NCI-H1105 (cell line): ENCODE results near the gene BUB1.
"Not testable (repeated sequence)": the region's sequence is repeated elsewhere in the genome, so short reads cannot be mapped to it uniquely, and the experiment has no call there.

Source experiments
- DNase-seq: peaks from one replicate; lab custom pipeline; 2025; lab: John Stamatoyannopoulos, UW

The BUB1 gene

GRCh38 chr2:110677530-110678456, at the start of gene BUB1:
Gene BUB1 (minus strand): TSS chr2:110678063. CDS start chr2:110677995, 68 bp downstream.
- DNase-seq: peak; percentile 93

DNA sequence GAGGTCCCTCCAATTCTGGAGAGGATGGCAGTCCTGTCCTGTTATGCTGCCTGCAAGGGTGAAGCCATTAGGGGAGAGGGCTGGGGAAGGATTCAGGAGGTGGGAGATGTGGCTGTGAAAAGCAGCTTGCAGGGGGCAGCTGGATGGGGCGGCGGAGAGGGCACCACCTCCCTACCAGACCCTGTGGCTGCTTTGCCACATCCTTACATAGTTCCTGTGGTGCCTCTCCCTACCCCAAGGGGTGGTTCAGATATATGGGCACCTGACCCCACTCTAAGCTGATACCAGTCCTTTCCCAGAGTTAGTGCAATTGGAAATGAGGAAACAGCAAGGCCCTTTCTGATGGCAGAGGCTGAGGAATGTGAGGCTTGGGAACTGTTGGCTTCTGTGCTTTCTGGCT, 48.4 kb upstream of the BUB1 start:
- DNase-seq: no peak

DNA sequence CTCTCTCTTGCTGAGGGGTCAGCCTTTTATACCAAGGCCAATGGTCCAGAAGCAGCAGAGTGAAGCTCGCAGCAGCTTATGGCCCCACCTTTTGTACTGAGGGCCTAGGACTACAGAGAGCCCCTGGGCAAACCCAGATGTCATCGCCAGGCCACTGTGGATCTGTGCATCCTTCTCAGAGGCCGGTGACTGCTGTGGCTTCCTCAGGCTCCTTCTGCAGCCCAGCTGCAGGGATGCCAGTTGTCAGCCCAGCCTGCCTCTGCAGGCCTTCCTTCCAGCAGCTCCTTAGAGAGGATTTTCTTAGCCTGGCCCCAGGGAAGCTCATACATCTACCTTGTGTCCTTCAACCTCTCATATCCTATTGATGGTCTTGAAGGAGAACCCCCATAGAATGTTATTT, 48.0 kb upstream of the BUB1 start:
- DNase-seq: no peak

GRCh38 chr2:110725370-110725769, 47.5 kb upstream of the BUB1 start:
- DNase-seq: no peak

DNA sequence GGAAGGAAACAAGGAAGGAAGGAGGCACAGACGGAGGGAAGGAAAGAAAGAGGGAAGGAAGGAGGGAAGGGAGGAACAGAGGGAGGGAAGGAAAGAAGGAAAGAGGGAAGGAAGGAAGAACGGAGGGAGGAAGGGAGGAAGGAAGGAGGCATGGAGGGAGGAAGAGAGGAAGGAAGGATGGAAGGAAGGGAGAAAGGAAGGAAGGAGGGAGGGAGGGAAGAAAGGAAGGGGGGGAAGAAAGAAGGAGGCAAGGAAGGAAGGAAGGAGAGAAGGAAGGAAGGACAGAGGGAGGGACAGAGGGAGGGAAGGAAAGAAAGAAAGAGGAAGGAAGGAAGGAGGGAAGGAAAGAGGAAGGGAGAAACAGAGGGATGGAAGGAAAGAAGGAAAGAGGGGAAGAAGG, 47.0 kb upstream of the BUB1 start:
- no peak for DNase-seq

DNA sequence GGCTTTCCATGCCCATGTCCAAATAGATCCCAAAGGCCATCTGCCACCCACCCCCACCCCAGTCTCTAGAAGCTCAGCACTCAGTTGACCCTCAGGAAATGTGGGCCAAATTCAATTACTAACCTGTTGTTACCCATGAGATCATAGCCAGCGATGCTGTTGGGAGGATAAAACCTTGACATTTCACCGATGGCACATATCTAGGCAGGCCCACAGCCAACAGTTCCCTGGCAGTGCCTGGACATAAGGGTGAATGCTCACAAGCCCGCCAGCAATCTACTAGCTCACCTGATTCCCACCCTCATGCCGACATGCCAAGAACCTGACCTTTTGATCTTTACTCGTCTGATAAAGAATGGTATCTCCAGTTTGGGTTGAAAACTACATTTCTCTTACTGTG, 42.7 kb upstream of the BUB1 start:
- DNase-seq: no peak

GRCh38 chr2:110718990-110719389, 41.1 kb upstream of the BUB1 start:
- no peak for DNase-seq

GRCh38 chr2:110718382-110718781, 40.5 kb upstream of the BUB1 start:
- DNase-seq: no peak

DNA sequence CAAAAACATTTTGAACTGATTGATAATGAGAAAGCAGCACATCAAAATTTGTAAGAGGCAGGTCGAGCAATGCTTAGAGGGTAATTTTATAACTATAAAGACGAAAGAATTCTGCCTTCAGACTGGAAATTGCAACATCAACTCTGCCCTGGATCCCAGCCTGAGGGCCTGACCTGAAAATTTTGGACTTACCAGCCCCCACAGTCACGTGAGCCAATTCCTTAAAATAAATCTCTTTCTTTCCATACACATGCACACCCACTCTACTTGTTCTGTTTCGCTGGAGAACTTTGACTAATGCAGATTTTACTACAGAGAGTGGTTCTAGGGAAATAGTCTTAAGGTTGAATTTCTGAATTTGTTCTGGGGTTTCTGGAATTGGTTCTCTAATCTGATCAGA, 39.9 kb upstream of the BUB1 start:
- no peak for DNase-seq

DNA sequence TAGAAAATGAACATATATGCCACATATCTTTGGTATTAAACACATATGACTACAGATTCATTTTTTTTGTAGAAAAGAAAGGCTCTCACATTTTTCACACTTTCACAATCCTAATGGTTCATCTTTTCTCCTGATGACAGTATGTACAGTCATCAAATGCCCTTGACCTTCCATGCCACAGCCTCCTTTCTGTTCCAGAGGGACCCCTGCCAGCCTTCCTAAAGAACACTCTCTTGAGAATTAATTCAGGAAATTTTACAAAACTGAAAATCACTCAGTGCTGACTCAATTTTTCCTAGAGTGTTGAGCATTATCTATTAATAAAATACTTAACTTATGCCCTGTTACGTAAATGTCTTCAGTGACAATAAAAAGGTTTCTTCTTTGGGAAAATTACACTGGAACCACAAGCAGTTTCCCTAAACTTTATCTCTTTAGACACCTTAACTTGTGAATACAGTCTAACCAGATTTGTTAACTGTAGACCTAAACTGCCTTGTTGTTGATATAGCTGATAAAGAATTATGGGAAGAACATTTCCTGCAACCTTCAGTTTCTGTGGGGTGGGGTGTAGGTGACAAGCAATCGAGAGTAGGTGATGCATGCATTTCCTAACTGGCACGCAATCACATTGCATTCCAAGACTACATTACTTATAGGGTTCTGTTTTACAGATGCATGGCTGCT, 39.2 kb upstream of the BUB1 start:
- no peak for DNase-seq

- DNase-seq: no peak
Measured at GRCh38 chr2:110714452-110715224, 36.8 kb upstream of the BUB1 start.

DNA sequence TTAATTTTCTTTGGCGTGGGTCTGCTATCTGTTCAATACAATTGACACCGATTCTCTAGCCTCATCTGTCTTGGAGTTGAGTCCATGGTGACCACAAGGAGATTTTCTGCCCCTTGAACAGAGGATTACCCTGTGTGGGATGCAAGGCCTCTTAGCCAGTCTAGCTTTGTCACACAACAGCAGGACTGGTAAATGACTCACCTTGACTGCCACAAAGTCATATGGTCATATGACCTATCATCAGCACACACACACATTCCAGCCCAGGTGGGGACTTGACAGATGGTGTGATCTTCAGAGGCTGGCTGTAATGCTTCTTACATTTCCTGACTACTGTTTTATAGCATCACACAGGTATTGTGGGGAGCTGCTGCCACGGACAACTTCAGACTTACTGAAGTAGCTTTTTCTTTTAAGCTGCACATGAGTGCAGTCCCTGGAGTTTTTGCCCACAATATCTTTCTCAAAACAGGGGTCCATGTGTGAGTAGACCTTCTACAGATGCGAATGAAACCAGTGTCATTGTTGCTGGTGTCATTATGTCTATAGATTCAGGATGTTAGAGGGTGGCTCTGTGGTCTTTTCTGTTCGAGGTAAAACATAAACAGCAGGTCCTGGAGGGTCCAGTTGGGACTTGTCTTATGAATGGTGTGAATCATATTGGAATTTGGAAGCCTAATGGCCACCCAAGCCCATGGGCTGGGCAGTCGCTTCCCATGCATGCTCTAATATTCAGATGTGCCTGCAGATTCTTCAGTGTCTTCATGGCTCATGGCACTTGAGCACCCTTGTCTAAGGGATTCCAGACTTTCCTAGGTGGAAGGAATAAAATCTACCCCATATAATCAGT, 35.9 kb upstream of the BUB1 start:
- DNase-seq: no peak

- no peak for DNase-seq
Measured at GRCh38 chr2:110712737-110713136, 34.9 kb upstream of the BUB1 start.

DNA sequence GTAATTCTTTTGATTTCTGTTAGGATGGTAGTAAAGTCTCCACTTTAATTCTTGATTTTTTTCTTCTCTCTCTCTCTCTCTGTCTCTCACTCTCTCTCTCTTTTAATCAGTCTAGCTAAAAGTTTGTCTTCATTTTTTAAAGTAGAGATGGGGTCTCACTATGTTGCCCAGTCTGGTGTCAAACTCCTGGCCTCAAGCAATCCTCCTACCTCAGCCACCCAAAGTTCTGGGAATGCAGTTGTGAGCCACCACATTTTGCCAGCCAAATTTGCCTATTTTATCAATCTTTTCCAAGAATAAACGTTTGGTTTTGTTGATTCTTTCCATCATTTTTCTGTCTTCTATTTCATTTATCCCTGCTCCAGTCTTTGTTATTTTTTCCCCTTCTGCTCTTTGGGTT, 30.6 kb upstream of the BUB1 start:
- DNase-seq: no peak

- no peak for DNase-seq
Measured at GRCh38 chr2:110707386-110707965, 29.6 kb upstream of the BUB1 start.

- DNase-seq: no peak
Measured at GRCh38 chr2:110702514-110703380, 24.9 kb upstream of the BUB1 start.

GRCh38 chr2:110698253-110698652, 20.4 kb upstream of the BUB1 start:
- not testable (repeated sequence) for DNase-seq

DNA sequence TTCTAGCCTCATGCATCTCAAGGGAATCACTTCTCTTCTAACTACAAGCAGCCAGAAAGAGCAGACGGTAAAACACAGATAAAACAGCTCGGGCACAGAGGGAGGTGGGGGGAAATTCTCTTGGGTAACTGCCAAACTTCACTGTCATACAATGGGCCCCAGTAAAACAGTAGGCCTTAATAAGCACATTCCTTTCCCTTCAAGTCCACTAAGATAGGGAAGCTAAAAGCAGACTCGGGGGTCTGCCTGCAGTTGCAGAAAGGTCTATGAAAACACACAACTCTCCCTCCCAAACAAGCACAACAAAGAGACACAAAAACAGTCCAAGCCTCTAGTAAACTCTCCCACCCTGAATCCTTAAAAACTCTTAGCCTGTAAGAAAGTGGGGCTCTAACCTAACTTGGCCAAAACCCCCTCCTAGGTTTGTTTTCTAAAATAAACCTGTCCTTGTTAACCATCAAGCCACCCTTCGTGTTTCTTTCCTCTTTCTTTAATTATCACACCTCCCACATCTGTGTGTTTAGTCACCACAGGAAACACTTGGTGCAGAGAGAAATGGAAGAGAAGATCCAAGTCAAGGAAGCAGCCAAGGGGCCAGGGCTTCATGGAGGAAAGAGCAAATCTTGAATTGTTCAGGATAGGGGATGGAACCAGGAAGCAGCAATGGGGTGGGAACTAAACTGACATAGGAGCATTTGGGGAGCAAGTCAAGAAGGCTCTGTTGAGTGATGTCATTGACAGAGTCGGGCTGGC, 17.5 kb upstream of the BUB1 start:
- DNase-seq: not testable (repeated sequence)

DNA sequence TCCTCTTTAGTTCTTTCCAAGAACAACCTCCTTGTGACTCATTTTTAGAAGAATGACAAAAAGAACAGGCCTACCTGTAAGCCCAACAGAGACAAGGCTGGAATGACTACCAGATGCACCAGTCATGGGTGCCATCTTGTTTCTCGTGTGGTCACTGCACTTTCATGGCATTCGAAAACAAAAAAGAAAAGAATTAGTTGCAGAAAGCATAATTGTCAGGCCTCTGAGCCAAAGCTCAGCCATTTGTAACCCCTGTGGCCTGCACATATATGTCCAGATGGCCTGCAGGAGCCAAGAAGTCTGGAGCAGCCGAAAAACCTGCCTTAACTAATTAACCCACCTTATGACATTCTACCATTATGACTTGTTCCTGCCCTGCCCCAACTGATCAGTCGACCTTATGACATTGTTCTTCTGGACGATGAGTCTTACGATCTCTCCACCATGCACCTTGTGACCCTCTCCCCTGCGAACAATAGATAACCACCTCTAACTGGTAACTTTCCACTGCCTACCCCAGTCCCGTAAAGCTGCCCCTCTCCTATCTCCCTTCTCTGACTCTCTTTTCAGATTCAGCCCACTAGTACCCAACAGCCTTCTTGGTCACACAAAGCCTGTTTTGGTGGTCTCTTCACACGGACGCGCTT, 13.9 kb upstream of the BUB1 start:
- no peak for DNase-seq
